Fibroblast of peridontal ligament (primary cell): Measurements from ENCODE around the gene PRAC1.

Experiments
- DNase-seq: peaks from one replicate; pipeline ENCODE4 v3.0.0-alpha.2; 2010; ENCODE audit errors: extremely low read depth

PRAC1 gene

GRCh38 chr17:48704361-48705248 is 17.7 kb downstream of the PRAC1 start:
- no peak for DNase-seq

DNA sequence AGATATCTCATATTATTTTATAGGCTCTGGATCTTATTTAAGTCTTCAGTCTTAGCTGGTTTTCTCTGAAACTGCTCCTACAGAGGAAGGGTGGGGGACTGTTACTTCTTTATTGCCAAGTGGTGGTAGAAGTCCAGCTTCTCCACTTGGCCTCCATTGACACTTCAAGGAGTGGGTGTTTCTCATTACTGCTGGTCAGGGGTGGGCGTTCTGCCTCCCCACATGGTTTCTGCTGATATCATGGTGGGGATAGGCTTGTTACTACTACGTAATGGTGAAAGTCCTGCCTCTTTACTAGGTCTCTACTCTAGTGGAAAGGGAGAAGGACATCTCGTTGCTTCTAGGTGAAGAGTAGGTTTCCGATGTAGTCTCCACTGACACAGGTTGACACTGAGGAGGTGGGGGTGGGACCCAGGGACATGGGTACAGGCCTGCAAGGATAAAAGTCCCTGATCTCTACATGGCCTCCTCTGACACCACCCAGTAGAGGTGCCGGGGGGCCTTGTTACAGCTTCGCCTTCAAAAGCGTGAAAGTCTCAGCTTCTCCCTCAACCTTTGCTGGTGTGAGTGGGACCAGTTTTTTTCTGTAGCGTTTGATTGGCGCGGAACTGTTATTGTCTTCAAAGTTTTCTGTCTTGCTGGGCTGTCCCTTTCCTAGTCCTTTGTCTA is 20.3 kb downstream of the PRAC1 start:
- no peak for DNase-seq

DNA sequence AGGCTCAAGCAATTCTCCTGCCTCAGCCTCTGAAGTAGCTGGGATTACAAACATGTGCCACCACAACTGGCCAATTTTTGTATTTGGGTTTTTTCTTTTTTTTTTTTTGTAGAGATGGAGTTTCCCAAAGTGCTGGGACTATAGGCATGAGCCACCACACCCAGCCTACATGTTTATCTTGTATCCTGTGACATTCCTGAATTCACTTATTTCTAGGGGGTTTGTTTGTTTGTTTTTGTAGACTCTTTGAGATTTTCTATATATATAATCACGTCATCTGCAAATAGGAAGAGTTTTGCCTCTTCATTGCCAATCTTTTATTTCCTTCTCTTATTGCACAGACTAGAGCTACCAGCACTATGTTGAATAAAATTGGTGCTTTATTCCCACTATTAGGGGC is 29.1 kb downstream of the PRAC1 start:
- no peak for DNase-seq

DNA sequence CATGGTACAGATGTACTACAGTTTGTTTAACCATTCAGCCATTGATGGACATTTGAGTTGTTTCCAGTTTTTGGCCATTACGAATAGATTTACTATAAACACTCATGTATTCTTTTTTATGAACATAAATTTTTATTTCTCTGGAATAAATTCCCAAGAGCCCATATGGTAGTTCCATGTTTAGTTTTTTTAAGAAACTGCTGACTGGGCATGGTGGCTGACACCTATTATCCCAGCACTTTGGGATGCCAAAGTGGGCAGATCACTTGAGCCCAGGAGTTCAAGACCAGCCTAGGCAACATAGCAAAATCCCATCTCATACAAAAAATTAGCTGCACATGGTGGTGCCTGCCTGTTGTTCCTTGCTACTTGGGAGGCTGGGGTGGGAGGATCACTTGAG is 30.3 kb downstream of the PRAC1 start:
- no peak for DNase-seq

DNA sequence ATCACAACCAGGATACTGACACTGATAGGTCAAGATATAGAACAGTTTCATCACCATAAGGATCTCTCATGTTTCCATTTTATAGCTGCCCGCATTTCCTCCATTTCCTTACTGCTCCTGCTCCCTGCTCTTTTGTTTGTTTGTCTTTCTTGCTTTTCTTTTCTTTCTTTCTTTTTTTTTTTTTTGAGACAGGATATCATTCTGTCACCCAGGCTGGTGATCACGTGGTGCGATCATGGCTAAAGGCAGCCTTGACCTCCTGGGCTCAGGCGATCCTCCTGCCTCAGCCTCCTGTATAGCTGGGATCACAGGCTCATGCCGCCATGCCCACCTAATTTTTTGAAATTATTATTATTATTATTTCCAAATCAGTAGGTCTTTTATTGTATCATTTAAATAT is 31.7 kb downstream of the PRAC1 start:
- DNase-seq: no peak

DNA sequence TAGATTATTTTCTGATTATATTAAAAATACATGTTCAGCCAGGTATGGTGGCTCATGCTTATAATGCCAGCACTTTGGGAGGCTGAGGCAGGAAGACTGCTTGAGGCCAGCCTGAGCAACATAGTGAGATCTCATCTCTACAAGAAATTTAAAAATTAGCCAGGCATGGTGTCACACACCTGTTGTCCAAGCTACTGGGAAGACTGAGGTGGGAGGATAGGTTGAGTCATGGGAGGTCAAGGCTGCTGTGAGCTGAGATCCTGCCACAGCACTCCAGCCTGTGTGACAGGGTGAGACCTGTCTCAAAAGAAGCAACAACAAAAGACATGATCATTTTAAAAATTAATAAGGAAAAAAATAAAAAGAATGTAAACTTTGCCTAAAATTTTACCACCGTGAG is 40.7 kb downstream of the PRAC1 start:
- no peak for DNase-seq

DNA sequence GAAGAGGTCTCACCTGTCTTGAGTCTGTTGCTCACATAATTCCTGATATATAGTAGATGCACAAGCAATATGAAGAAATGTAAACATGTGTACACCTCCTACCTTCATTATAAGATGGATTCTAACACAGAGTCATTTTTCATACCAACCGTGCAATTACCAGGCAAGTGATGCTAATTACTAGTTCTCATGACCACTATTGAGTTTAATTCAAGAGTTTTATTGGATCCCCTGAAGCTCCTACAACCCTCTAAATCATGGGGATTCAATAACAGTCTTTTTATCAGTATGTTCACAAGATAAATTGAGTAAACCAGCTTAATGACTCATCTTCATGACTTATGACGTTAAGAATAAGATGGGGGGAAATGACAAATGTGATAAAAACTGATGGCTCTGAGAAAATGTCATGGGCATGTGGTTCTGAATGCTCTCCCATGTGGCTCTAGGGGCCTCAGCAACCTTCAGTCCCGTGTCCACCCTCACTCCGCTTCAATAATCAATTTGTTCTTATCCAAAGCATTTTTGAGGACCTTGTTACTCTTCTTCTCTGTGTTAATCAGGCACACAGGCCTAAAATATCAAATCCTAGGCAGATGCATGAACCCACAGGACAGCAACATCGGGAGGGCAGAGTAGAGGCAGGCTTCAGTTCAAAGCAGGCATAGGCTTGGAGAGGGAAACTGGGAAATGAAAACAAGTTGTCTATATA is 42.8 kb downstream of the PRAC1 start:
- DNase-seq: no peak

GRCh38 chr17:48678141-48678971 is 44.0 kb downstream of the PRAC1 start:
- peak; percentile 14 for DNase-seq

GRCh38 chr17:48676963-48677558 is 45.3 kb downstream of the PRAC1 start:
- no peak for DNase-seq

DNA sequence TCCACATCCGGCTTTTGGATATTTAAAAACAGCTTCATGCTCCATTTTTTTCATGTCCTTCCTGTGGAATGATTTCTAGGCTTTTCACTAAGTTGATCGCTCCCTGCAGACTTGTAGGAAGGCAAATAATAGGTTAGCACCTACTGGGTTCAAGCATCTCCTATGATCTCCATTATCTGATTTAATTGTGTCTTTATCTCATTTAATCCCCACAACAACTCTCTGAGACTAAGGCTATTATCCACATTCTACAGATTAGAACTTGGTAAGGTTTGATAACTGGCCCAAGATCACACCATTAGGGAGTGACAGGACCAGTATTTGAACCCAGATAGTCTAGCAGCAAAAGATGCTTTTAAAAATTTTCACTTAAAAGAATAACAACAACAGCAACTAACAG is 50.0 kb downstream of the PRAC1 start:
- no peak for DNase-seq
